GM18511 (cell line): ENCODE data around the gene ADAM12.

Experiments
- ATAC-seq: cut with Tn5 transposase; IDR thresholded peaks from one replicate; pipeline ENCODE4 v1.9.1; 2021; ENCODE audit warnings: mild to moderate bottlenecking, moderate library complexity; ENCODE audit not compliant: unreplicated experiment

Gene ADAM12

DNA sequence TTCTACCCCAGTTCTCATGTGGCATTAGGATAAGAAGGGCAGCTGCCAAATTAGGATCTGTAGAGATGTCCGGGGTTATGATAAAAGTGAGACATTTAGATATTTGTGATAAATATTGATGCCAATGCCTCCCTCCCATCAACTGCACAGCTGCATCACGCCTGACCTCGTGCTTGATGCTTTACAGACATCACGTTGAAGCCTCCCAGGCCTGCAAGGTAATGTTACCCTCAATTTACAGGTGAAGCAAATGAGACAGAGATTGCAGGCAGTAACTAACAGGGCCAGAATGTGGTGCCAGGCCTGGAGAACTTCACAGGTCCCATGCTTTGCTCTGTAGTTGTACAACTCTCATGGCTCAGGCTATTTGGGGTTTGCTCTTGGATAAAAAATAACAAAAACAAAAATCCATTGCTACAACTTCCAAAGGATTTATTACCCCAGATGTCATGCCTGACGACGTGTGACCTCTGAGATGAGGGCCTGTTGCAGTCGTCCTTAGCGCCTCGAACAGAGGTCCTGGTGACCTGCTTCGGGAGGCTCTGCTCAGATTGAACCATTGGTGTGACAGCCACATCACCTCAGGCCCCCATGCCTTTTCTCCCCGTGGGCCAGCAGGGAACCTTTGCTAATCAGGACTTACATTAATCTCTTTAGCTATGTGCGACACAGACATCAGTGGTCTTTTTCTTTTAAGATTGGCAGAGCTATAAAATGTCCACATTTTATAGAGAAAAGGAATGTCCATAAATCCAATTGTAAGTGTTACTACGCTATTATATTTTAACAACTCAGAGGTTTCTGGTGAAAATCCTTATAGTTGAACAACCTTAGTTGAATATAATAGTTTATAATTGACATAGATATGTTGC lies 169.3 kb downstream of the ADAM12 start:
- no peak for ATAC-seq

DNA sequence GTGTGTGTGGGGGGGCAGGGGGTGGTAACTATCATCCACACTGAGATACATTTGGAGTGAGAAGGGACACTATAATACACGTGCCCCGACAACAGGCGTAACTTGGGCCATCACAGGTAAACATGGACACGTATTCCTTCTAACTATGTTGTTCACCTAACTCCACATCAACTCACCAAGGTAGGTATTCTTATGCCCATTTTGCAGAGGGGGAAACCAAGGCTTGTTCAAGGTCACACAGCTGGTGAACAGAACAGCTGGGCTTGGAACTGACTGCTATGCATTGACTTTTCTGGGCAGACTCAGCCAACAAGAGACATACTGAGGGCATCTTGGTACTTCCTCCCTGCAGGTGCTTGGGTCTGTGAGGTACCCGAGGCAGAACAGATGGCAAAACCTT lies 170.1 kb downstream of the ADAM12 start:
- no peak for ATAC-seq

DNA sequence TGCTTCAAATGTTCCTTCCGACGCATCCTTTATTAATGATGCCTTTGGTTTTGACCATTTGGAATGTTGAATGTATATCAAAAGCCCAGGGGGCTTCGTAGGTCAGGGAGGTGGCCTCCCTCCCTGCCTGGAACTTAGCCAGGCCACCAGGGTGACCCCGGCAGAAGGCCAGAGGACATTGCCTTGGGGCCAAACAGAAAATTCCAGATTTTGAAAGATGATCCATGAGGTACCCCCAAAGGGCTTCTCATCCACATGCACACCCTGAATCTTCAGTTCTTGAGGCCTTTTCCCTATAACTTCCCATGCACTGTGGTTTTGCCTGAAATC lies 171.7 kb downstream of the ADAM12 start:
- no peak for ATAC-seq

DNA sequence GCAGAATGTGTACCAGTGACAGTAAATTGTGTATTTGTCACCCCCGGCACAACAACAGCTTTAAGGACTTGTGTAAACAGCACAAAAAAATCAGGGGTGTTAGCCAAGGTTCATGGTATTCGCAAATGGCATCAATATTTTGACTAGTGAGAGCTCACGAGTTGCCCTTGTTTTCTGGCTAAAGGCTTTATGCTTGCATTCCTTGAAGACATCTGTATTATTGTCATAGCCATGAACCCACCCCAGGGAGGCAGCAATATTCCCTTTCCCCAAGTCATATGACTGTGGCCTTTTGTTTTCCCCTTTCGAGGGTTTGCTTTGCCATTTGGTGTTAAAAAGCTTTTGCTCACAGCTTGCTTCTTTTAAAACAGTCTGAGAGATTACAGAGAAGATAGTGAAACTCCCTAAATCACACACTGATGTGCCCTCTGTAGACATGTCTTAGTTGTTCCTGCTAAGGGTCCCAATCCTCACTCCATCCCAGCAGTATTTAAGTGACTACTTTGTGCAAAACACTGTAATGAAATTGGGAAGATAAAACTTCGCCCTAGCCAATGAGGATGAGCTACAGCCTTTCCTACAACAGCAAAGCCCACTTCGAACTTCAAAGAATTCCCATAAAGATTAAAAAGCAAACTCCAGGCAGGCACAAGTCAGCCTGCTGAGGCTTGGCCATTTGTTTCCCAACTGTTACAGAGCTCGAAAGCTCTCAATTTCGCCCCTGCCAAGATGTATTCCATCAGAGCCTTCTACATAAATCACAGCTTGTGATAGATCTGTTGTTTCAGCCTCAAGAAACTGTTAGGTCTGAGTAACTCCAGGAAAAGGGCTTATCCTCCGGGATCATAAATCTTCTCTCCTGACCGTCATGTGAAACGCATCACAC lies 172.3 kb downstream of the ADAM12 start:
- no peak for ATAC-seq

DNA sequence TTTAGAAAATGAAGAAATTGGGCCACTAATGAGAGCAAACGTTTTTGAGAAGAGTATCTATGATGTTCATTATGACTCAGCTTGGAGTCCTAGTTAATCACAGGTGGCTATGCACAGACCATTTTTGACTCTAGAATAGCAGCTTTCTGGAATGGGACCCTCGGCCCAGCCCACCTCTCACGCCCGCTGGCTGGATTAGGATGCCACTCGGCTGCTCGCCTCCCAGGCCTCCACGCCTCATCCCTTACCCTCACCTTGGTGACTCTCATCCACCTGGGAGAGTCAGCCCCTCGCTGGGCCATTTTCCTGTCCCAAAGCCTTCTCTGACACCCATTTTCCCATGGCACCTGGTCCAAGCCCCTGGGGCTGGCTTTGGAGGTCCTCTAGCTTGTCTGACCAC lies 173.6 kb downstream of the ADAM12 start:
- ATAC-seq = no peak

DNA sequence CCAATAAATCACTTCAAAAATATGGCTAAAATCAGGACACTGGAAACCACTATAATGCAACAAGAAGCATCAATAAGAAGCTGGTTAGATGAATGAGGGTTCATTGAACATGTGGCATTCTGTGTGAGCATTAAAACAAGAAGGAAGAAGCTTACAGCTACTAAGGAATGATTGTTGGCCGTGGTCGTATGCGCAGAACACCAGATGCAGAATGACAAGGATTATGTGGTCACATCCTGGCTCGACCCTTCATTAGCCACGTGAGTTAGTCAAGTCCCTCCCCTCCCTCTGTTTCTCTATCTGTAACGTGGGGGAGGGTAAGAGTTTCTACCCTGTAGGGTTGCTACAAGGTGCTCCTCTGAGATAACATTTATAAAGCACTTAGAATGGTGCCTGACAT lies 174.3 kb downstream of the ADAM12 start:
- no peak for ATAC-seq

DNA sequence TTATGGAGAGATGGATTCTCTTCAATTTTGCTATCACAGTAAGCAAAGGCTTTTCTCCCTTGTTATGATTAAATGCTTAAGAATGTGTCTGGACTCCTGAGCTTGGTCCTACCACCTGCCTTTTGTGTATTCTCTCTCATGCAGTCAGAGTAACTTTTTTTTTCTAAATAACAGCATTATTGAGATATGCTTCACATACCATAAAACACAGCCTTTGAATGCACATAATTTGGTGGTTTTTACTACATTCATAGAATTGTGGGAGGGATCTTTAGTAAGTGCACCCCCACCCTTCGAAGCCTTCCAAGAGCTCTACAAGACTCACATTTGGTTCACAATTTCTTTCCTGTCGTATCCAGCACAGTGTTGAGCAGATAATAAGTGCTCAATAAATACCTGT lies 175.5 kb downstream of the ADAM12 start:
- ATAC-seq = no peak

DNA sequence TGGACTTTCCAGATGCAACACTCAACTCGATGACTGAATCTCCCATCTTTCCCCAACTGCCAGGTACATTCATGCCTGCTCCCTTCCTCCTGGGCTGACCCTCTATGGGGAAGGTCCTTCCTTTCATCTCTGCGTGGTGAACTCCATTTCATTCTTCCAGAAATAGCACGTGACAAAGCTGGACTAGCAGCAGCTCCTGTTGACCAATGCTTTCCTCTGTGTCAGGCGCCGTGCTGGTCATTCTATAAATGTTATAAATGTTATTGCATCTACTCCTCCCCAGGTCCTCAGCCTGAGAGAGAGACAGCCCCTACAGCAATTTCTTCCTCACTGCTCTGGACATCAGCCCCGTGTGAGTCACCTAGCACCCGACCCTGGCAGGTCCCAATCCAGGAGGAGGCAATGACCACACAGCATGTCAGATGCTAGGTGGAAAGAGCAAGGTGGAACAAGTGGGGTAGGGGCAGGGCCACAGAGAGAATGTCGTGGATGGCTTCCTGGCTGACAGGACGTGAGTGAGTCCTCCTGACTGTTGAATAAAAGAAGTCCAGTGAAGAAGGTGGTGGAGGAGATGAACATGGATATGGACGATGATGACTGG lies 178.1 kb downstream of the ADAM12 start:
- ATAC-seq = no peak

DNA sequence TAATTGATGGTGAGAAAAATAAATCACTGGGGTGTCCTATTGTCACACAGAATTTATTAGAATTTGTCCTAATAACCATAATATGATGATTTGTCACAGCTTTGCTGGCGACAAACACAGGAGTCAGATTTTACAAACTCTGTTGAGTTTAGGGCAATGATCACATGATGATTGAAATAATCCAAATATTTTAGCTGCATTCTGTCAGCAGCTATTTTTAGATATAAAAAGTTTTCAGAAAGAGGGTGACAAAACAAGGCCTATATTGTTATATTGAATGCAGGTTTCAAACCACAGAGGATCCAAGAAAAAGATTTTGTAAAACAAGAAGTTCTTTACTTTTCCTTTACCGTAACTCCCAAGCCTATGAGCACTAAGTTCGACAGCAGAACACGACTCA lies 178.8 kb downstream of the ADAM12 start:
- no peak for ATAC-seq

DNA sequence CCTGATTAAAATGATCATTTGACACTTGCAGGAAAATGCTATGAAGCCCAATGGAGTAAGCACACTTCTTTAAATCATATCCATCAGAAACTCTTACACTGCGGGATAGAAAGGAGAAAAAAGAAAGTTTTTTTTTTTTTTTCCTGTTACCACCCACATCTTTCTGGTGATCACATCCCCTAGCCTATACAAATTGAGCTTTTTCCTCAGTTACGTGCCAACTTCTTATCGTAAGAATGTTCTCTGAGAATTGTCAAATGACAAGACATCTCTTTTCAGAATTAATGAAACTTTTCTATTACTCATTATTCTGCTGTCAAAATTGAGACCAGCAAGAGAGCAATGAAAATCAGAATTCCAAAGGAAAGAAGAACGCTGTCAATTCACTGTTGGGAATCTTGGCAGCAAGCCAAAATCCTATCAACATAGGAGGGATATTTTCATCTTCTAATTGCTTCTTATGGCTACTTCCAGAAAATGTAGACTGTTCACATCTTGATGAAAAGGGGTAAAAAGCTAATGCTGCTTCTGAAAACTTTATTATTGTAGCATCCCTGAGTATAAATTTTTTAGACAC lies 179.5 kb downstream of the ADAM12 start:
- no peak for ATAC-seq

DNA sequence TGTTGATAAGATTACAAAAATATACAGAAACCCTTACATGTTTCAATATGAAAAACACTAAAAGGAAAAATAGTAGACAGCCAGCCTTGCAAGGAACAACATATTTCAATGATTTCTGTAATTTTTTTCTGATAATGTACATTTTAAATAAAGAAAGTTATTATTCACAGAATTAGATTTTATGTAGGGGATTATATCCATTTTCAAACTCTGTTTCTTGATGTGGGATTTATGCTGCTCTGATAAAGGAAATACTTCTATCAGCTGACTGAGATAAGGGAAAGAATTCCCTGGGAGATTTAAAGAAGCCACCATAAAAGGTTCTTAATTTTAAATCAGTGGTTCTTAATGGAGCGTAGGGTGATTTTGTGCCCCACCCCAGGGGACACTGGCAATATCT lies 180.4 kb downstream of the ADAM12 start:
- no peak for ATAC-seq

DNA sequence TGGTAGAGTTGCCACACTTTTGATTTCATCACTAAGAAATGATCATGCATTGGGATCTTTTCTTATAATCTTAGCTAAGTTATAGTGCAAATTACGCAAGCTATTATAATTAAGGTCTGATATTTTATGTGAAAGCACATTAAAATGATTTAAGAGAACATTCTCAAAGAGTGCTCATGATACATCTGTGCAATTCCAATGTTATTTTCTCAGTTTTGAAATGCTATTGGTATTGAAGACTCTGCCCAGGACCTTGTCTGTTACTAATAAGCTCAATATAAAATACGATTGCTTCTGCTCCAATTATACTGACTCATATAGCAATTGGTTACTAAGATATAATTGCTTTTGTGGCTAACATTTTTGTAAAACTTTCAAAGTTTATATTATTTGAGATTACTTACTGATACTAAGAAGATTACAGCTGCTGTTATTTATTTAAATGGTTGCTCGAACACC lies 180.9 kb downstream of the ADAM12 start:
- ATAC-seq = no peak

DNA sequence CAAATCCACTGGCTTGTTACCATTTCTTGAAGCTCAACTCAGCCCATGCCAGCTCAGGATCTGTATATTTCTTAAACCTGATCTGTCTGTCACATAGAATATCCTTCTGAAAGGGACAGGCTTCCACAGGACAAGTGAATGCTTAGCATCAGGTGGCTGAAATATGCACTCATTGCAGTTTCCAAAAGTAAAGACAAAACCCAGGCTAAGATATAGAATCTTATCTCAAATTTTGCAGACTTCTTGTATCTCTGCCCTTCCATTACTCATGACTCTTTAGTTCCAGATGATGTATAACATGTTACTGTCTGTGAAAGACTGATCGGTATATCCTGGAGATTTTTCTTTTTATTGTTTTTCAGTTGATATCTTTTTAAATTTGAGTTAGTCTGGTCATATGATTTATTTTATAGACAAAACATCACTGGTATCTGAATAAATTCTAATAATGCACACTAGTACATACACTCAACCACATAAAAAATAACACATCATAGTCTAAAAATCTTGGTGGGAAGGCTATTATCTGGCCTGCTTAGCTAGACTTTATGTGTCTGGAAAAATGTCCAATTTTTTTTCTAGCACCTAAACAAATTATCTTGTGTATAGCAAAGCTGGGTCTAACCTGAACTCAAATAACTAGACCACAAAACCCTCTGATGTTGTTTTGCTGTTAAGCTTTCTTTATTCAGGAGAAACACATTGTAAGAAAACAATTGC lies 182.6 kb downstream of the ADAM12 start:
- no peak for ATAC-seq

DNA sequence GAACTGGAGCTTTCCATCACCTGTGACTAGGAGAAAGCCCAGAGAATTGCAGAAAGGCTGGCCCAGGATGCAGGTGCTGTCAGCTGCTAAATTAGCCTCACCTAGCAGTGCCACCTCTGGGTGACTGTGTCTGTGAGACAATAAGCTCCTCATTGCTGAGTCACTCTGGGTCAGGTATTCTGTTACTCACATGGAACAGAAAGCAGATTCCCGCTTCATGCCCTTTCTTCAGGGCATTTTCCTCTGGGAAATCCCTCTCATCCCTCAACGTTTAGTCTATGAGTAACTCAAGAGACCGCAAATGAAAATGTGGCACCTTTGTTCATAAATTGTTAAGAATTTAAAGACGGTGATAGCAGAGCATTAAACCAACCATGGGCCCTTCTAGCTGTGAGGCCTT lies 184.0 kb downstream of the ADAM12 start:
- no peak for ATAC-seq

DNA sequence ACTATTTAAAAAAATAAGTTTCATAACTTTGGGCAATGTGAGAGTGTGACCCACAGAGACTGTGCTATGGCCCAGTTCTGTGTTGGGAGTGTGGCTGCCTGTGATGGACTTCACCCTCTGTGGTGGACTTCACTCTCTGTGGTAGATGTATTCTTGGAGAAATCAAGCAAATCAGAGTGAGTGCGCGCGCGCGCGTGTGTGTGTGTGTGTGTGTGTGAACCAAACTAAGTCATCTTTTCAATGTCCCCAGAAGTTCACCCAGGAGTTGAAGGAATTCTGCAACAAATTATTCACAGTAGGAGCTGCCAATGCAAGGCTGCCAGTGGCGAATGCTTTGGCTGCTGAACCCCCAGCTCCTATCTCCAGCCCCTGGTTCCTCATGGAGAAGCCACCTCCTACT lies 184.5 kb downstream of the ADAM12 start:
- no peak for ATAC-seq

DNA sequence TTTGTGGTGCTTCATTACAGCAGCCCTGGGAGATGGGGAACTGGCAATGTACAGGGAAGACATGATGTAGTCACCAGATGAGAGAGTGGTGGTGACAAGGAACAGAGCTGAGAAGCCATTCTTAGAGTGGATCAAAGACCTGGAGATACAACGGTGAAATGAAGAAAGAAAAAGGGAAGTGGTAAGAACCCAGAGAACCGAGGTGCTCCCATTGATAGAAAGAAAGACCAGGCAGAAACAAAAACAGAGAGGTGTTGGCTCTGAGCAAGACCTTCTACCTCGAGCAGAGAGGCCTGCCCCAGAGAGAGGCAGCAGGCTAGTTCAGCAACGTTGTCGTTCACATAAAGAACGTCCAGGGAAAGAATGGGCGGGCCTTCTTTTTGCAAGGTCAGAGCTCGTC lies 186.7 kb downstream of the ADAM12 start:
- ATAC-seq = no peak

DNA sequence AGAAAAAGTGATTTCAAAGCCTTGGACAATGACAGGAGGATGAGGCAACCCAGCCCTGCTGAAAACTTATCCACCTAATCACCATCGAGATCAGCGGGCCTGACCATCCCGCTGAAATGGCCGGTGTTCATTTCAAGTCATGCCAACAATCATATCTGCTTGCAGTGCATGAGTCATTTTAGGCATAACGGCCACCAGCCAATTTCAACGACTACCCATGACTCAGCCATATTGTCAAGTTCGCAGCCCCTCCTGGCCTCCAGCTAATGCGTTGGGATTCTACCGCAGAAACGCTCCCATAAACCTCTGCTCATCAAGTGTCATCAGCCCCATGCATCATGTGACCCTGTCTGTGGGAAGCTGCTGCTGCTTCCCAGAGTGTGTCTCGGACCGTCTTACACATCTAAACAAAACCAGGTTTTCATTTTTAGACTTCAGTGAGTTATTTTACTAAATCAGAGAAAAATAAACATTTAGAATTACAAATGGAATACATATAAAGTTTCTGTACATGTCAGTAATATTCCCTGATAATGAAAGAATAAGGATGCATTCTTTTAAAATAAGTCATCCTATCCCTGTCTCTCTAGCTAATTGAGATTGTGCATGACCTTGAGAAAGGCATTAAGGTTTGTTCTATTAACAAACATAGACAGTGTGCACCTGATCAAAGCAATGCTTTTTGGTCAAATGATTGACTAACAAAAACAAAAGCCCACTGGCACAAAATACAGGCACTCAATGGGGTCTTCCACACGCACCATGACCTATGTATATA lies 188.9 kb downstream of the ADAM12 start:
- no peak for ATAC-seq

DNA sequence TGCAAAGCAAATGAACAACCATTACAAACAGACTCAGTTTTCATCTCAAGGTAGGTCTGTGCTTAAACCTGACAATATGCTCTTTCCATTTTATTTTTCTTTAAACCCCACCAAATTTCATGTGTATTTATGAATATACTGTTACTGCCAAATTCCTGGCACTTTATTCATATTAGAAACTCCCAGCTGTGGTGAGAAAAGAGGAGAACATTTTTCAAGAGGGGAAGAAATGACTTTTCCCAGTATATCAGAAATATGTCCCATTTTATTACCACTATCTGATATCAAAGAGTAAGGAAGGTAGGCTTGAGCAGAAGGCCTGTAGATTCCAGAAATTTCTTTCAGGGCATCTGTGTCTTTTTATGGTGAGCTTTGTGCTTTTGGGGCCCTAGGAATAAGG lies 189.6 kb downstream of the ADAM12 start:
- no peak for ATAC-seq

DNA sequence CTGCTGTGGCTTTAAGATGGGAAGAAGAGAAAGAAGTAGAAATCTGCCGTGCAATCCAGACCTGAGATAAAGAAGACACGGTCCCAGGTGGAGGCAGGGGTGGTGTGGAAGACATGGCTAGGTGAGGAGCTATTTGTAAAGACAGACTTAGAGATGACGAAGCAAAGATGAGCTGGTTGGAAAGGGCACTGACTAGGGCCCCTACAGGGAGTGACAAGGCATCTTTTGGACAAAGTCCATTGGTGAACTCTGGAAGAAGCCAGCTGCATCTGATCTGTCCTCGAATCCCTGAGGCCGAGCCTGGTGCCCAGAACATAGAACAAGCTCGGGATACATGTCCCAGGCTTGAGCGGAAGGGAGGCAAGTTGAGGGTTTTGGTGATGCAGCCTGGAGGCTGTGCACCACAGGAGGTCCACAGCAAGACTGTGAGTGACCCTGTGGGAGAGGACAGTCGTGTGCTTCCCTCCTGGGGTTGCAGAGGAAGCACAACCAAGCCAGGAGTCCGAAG lies 191.2 kb downstream of the ADAM12 start:
- ATAC-seq = no peak

DNA sequence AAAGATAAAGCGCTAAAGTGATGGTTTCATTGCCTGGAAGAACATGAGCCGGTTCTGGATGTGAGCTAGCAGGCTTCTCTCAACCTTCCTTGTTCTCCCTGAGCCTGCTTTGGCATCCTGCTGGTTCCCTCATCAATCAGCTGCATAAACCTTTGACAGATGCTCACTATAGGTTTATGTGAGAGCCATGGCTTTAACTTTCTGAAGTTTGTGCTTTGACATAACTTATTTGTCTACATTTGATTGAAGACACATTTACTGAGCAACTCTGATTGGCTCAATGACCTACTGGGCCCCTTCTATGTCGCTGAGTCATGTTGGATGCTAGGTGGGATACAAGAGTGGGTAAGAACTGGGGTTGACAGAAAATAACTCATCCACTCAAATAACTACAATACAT lies 192.0 kb downstream of the ADAM12 start:
- ATAC-seq = no peak
